ENCODE results near the gene ORM1. TPM values are rescaled to one million over a fixed set of nuclear protein-coding genes. Genes with fewer than 3 reads are reported as not detected.

ORM1 gene
- total RNA-seq, 1 experiment from 2014 or later = not detected

GRCh38 chr9:114334490-114334889, 11.6 kb downstream of the ORM1 start:
- H3K4me2 ChIP-seq = no peak overlapping the region
- TF ChIP-seq CTCF (conservative IDR thresholded peaks at IDR 0.05) = no peak
- TF ChIP-seq EZH2 (IDR thresholded peaks at IDR 0.05; ENCODE audit: low read depth) = no peak
- no peak overlapping the region for H3K4me3 ChIP-seq
- H3K27ac ChIP-seq = no peak overlapping the region
- ChIA-PET CTCF (no interaction called here), POLR2A (ENCODE audit: unreplicated experiment) (no interaction called here)
- no peaks in the 10 kb centered on the region for H4K20me1 ChIP-seq (ENCODE audit: insufficient read depth)
- DNase-seq = no peak
- intact Hi-C loops (cut with micrococcal nuclease; ENCODE audit: unreplicated experiment) = no loop called here
- no TSS peak for BruUV-seq (replicated peaks)
- no peaks in the 10 kb centered on the region for H3K9me3 ChIP-seq (ENCODE audit: insufficient read depth, low read depth)
- no peaks in the 10 kb centered on the region for H3K9me2 ChIP-seq (ENCODE audit: insufficient read depth)
- no peaks in the 10 kb centered on the region for H3F3A ChIP-seq (ENCODE audit: insufficient read depth, low read depth)
- H2AFZ ChIP-seq = no peak overlapping the region
- H3K79me2 ChIP-seq (ENCODE audit: low read depth) = no peaks in the 10 kb centered on the region
- H3K27me3 ChIP-seq (ENCODE audit: insufficient read depth, low read depth) = no peaks in the 10 kb centered on the region
- no peaks in the 10 kb centered on the region for H3K4me1 ChIP-seq (replicated peaks; ENCODE audit: insufficient read depth)
- no peaks in the 10 kb centered on the region for H3K36me3 ChIP-seq (ENCODE audit: low read depth)

- H3K36me3 ChIP-seq (ENCODE audit: low read depth) = no peaks in the 10 kb centered on the region
- H3F3A ChIP-seq (ENCODE audit: insufficient read depth, low read depth) = no peaks in the 10 kb centered on the region
- no peak overlapping the region for H3K27ac ChIP-seq
- H4K20me1 ChIP-seq (ENCODE audit: insufficient read depth) = no peaks in the 10 kb centered on the region
- no peaks in the 10 kb centered on the region for H3K27me3 ChIP-seq (ENCODE audit: insufficient read depth, low read depth)
- H3K9me2 ChIP-seq (ENCODE audit: insufficient read depth) = no peaks in the 10 kb centered on the region
- BruUV-seq (replicated peaks) = no TSS peak
- H3K4me1 ChIP-seq (replicated peaks; ENCODE audit: insufficient read depth) = no peaks in the 10 kb centered on the region
- intact Hi-C loops (cut with micrococcal nuclease; ENCODE audit: unreplicated experiment) = no loop called here
- H2AFZ ChIP-seq = no peak overlapping the region
- ChIA-PET CTCF (no interaction called here), POLR2A (ENCODE audit: unreplicated experiment) (no interaction called here)
- H3K9me3 ChIP-seq (ENCODE audit: insufficient read depth, low read depth) = no peaks in the 10 kb centered on the region
- H3K79me2 ChIP-seq (ENCODE audit: low read depth) = no peaks in the 10 kb centered on the region
- no peak for DNase-seq
- no peak overlapping the region for H3K4me2 ChIP-seq
- TF ChIP-seq CTCF (conservative IDR thresholded peaks at IDR 0.05) (no peak), EZH2 (IDR thresholded peaks at IDR 0.05; ENCODE audit: low read depth) (no peak)
- no peak overlapping the region for H3K4me3 ChIP-seq
Observed at GRCh38 chr9:114335745-114336144, 12.8 kb downstream of the ORM1 start.

GRCh38 chr9:114336157-114336556, 13.3 kb downstream of the ORM1 start:
- no peak overlapping the region for H3K4me3 ChIP-seq
- H3K27ac ChIP-seq = no peak overlapping the region
- DNase-seq = no peak
- no peak overlapping the region for H2AFZ ChIP-seq
- no peaks in the 10 kb centered on the region for H3K4me1 ChIP-seq (replicated peaks; ENCODE audit: insufficient read depth)
- H4K20me1 ChIP-seq (ENCODE audit: insufficient read depth) = no peaks in the 10 kb centered on the region
- no peak overlapping the region for H3K4me2 ChIP-seq
- ChIA-PET CTCF (no interaction called here), POLR2A (ENCODE audit: unreplicated experiment) (no interaction called here)
- no peaks in the 10 kb centered on the region for H3K27me3 ChIP-seq (ENCODE audit: insufficient read depth, low read depth)
- H3K9me3 ChIP-seq (ENCODE audit: insufficient read depth, low read depth) = no peaks in the 10 kb centered on the region
- H3K36me3 ChIP-seq (ENCODE audit: low read depth) = no peaks in the 10 kb centered on the region
- BruUV-seq (replicated peaks) = no TSS peak
- H3F3A ChIP-seq (ENCODE audit: insufficient read depth, low read depth) = no peaks in the 10 kb centered on the region
- H3K79me2 ChIP-seq (ENCODE audit: low read depth) = no peaks in the 10 kb centered on the region
- TF ChIP-seq CTCF (conservative IDR thresholded peaks at IDR 0.05) (no peak), EZH2 (IDR thresholded peaks at IDR 0.05; ENCODE audit: low read depth) (no peak)
- intact Hi-C loops (cut with micrococcal nuclease; ENCODE audit: unreplicated experiment) = no loop called here
- H3K9me2 ChIP-seq (ENCODE audit: insufficient read depth) = no peaks in the 10 kb centered on the region

Data from PC-9 (cell line).